HPDE6-E6E7 (cell line): ENCODE results near the gene SLC22A15.
"Not testable (repeated sequence)": the region's sequence is repeated elsewhere in the genome, so short reads cannot be mapped to it uniquely, and the experiment has no call there.

Experiments
- DNase-seq: peaks from one replicate; pipeline ENCODE4 v3.0.0; 2011; ENCODE audit warnings: missing footprints; ENCODE audit errors: extremely low spot score

The SLC22A15 gene

GRCh38 chr1:116031302-116031835 is 55.1 kb downstream of the SLC22A15 start:
- no peak for DNase-seq

GRCh38 chr1:116033322-116033721 is 57.0 kb downstream of the SLC22A15 start:
- peak; percentile 11 for DNase-seq

GRCh38 chr1:116036255-116036654 is 59.9 kb downstream of the SLC22A15 start:
- DNase-seq = no peak

- DNase-seq = no peak
These were observed 62.4 kb downstream of the SLC22A15 start for GRCh38 chr1:116038679-116039078.

DNA sequence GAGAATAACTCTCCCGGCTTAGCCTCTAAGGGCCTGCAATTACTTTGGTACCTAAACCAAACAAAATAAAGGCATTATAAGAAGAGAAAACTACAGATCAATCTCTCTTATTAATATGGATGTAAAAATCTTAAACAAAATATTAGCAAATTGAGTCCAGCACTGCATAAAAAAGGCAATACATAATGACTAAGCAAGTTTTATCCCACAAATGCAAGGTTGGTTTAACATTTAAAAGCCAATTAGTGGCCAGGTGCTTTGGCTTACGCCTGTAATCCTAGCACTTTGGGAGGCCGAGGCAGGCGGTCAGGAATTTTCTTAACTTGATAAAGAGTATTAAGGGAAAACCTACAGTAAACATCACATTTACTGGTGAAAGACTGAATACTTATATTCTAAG is 67.8 kb downstream of the SLC22A15 start:
- no peak for DNase-seq

GRCh38 chr1:116046933-116047332 is 70.6 kb downstream of the SLC22A15 start:
- not testable (repeated sequence) for DNase-seq

DNA sequence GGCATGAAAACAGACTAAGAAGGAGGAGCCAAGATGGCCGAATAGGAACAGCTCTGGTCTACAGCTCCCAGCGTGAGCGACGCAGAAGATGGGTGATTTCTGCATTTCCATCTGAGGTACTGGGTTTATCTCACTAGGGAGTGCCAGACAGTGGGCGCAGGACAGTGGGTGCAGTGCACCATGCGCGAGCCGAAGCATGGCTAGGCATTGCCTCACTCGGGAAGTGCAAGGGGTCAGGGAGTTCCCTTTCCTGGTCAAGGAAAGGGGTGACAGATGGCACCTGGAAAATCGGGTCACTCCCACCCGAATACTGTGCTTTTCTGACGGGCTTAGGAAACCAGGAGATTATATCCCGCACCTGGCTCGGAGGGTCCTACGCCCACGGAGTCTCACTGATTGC is 75.6 kb downstream of the SLC22A15 start:
- DNase-seq = not testable (repeated sequence)

- no peak for DNase-seq
These were observed 85.9 kb downstream of the SLC22A15 start for GRCh38 chr1:116062201-116062600.

GRCh38 chr1:116064616-116065015 is 88.3 kb downstream of the SLC22A15 start:
- no peak for DNase-seq

- no peak for DNase-seq
These were observed 90.7 kb downstream of the SLC22A15 start for GRCh38 chr1:116066868-116067565.

DNA sequence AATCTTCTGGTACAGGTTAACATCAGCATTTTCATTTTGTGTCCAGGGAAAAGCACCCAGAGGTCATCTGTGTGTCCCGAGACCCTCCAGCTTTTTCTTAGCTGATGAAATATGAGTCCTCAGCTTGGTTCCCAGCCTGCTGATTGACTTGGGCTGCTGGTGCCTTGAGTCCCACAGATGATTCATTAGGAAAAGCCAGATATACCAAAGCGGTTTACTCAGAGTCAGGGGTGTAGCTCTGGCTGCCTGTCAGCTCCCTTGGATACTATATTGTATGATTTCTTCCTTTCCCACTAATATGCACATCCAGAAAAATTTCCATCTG is 91.2 kb downstream of the SLC22A15 start:
- DNase-seq = no peak

DNA sequence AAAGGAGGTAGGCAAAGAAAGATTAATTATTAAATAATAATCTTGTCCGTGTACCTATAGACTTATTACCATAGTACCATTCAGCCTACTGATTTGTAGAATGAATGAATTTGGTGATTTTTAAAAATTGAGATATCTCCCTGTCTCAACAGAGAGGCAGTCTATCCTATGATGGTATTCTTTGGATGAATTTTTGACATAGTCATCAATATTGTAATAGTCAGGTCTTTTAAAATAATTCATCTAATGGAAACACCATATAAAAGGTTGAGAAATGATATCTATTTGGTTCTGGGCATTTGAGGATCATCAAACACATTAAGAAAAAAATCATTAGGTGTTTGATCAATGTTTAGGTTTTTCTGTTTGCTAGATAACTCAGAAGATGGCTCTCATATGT is 99.3 kb downstream of the SLC22A15 start:
- no peak for DNase-seq

DNA sequence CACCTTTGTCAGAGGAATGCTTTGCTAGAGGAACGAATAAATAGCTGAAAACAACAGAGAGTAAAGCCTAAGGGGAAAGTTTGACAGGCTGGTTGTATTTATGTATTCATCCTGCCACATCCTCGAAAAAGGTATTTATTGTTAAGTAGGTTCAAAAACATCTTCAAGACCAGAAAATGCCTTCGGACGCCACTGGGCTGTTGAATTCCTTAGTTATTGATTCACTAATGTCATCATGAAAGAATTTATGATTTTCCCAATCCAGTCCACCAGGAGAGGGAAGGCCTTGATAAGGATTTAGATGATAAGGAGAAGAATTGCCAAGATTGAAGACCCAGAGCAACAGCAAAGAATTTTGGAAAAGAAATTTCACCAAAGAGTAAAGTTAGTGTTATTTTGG is 99.7 kb downstream of the SLC22A15 start:
- DNase-seq = no peak

DNA sequence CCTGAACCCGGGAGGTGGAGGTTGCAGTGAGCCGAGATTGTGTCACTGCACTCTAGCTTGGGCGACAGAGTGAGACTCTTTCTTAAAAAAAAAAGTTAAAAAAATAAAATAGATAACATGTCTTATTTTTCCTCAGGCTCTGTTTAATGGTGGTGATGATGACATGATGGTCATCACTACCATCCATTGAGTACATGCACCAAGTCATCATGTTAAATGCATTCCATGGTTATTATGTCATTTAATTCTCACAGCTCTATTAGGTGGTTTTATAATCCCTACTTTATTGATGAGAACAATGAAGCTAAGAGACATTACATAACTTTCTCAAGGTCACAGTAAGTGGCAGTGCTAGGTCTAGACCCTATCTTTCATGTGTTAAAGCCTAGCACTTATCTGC is 100.5 kb downstream of the SLC22A15 start:
- DNase-seq = no peak

DNA sequence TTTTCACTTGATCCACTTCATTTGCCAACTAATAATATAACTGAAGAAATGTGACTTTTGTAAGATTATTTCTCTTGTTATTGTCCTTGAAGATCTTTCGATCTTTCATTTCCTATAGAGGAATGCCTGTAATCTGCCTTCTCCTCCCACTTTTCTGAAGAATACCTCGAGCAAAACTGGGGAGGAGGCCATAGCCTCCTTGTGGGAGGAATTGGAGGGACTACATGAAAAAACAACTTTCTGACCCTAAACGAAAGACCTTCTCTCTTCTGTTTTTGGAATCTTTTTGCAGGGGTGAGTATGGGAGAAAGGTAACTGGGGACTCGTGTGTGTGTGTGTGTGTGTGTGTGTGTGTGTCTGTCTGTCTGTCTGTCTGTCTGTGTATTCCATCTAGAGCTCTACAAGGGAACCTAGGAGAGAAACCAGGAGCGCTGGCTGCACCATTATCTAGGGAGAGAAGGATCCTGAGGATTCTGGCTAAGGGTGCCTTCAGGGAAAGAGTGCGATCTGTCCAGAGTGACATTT is 102.4 kb downstream of the SLC22A15 start:
- DNase-seq = no peak

GRCh38 chr1:116087628-116088027 is 111.3 kb downstream of the SLC22A15 start:
- no peak for DNase-seq

DNA sequence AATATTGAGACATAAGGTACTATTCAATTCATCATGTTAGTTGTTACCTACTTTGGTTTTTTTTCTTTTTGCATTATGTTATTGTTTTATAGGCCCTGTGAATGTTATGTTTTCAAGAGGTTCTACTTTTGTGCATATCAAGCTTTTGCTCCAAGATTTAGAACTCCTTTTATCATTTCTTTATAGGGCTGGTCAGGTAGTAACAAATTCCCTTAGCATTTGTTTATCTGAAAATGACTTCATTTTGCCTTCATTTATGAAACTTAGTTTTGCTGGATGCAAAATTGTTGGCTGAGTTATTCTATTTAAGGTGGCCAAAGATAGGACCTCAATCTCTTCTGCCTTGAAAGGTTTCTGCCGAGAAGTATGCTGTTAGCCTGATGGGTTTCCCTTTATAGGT is 113.6 kb downstream of the SLC22A15 start:
- DNase-seq = no peak

GRCh38 chr1:116091083-116091482 is 114.8 kb downstream of the SLC22A15 start:
- no peak for DNase-seq

DNA sequence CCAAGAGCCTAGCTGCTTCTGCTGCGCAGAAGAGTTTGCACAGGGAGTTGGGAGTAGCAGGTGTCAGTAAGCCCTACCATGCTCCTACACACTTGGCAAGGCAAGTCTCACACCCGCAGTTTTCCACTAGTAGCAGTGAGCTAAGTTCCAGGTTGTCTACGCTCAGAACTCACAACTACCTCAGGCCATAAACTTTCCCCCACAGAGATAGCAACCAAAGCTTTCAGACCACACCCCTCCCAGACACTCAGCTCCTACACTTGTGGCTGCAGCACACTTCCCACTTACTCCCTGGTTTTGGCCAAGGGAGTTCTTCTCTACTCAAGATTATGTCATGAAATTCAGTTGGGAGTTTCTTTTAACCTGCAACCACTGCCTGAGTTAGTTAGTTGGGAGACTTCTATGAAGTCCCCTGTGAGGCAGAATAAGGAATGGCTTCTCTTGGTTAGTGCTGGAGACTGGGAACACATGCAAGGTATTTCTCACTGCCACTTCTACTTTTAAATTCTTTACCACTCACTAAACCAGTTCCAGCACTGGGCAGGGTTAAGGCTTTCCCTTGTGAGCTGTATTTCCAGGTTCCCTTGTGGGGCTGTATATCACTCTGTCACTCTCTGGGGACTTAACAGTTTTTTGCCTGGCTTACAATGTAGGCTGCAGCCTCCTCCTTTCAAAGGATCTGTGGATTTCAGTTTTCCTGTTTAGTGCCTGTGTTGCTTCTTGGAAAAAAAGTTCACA is 116.6 kb downstream of the SLC22A15 start:
- no peak for DNase-seq

GRCh38 chr1:116095027-116095426 is 118.7 kb downstream of the SLC22A15 start:
- no peak for DNase-seq

GRCh38 chr1:116096013-116096618 is 119.8 kb downstream of the SLC22A15 start:
- no peak for DNase-seq

- DNase-seq = no peak
These were observed 121.3 kb downstream of the SLC22A15 start for GRCh38 chr1:116097626-116098025.

DNA sequence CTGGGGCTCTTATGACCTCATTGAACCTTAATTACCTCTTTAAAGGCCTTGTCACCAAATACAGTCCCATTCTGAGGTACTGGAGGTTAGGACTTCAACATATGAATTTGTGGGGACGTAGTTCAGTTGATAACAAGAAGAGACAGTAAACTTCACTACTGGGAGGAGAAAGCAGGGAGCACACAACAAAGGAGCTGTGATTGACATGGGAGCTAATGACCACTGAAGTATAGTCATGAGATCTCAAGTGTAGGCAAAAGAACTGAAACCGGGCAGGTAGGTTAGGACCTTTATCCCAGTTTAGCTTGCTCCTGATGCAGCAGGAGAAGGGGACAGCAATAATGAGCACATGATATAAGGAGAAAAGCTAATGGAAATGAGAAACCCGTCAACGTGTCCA is 123.1 kb downstream of the SLC22A15 start:
- DNase-seq = no peak
